Stimulated activated effector memory CD8-positive, alpha-beta T cell treated with anti-CD3 and anti-CD28 coated beads, Interleukin-12 subunit alpha, Interleukin-12 subunit beta, amount 100 ng/mL, for 72 hours (primary cell): ENCODE results near the gene KRT79.
A peak's percentile ranks its signal among the peaks of the same experiment; 100 is the strongest.

ENCODE experiments used
- ATAC-seq: fragments of 150-1000 bp; cut with Tn5 transposase; 2 replicates; pipeline ENCODE4 v1.10.0; 2021
- DNase-seq, 2 donors: peaks; one replicate each; pipeline ENCODE4 v3.0.0; 2021 to 2022; ENCODE audit warnings: low spot score in 2 of 2
- H3K27ac Mint-ChIP-seq: one replicate; pipeline ENCODE4 v1.8.0; 2022; ENCODE audit warnings: mild to moderate bottlenecking, mixed read lengths
- H3K36me3 Mint-ChIP-seq: one replicate; pipeline ENCODE4 v1.8.0; 2022; ENCODE audit warnings: mild to moderate bottlenecking, mixed read lengths
- H3K4me1 Mint-ChIP-seq: one replicate; pipeline ENCODE4 v1.8.0; 2022; ENCODE audit warnings: mixed read lengths
- H3K4me3 Mint-ChIP-seq: one replicate; pipeline ENCODE4 v1.8.0; 2022; ENCODE audit warnings: mild to moderate bottlenecking, mixed read lengths
- H3K9me3 Mint-ChIP-seq: one replicate; pipeline ENCODE4 v1.8.0; 2022; ENCODE audit warnings: mixed read lengths

The KRT79 gene

DNA sequence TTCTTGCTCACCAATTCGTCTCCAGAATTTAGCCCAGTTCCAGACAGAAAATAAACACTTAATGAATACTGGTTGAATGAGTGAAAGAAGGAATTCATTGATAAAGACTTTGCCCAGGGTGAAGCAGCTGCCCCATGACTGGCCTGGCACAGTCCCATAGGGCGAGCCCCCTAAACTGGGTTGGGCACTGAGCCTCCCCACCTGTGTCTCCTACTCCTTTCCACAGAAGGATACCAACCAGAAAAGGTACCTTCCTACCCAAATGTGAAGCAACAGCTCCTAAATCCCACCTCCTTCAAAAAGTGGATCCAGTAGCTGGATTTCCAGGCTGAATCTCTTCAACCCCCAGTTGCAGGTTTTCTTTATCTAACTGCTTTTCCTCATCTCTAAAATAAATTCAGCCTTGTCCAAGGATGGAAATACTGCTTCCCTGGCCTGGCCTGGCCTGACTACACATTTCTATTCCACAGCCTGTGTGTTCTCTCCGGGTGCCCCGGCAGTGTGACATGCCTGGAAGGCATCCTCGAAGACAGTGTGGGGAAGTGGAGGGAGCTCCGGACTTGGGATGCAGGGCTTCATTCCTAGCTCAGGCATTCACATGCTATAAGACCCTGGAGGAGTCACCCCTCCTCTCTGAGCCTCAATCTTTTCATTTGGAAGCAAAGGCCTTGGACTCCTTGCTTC is 45.8 kb downstream of the KRT79 start:
- Mint-ChIP-seq H3K4me1 (peaks cover 25% of the 10 kb centered on the region), H3K36me3 (no peaks in the 10 kb centered on the region), H3K27ac (no peak overlapping the region), H3K4me3 (no peak overlapping the region), H3K9me3 (peaks cover 3% of the 10 kb centered on the region)
- no peak for DNase-seq
- ATAC-seq, result no peak

DNA sequence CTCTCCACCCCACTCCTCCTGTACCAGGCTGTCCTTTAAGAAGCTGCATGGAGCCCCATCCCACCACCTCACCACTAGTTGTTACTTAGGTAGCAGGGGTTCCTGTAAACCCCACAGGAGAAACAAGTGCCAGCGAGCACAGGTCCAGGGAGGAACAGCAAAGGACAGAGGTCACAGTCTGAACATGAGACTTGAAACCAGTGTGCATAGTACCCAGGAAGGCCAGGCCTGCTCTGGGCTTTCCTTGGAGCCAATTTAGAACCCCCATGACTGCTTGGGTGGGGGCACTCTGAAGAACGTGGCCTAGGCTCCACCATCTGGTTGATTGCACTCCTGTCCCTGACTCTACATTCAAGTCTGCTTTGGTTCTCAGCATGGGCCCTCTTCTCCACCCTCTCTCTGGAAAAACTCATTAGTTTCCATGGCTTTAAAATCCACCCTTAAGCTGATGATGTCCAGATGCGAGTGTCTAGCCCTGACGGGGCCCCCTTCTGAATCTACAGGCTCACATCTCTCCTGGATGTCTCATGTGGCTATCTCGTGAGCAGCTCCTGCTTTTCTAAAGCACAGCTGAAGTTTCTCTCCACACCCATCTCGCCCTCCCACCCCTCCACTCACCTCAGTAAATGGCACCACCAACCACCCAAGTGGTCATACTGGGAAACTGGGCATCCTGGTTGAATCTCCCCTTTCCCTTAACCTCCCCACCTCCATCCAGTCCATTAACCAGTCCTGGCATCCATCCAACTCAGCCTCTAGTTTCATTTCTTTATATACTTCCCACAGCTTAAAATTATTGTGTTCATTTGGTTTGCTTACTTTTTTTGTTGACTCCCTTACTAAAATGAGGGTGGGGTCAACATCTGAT is 46.6 kb downstream of the KRT79 start:
- peaks cover 3% of the 10 kb centered on the region for H3K9me3 Mint-ChIP-seq

DNA sequence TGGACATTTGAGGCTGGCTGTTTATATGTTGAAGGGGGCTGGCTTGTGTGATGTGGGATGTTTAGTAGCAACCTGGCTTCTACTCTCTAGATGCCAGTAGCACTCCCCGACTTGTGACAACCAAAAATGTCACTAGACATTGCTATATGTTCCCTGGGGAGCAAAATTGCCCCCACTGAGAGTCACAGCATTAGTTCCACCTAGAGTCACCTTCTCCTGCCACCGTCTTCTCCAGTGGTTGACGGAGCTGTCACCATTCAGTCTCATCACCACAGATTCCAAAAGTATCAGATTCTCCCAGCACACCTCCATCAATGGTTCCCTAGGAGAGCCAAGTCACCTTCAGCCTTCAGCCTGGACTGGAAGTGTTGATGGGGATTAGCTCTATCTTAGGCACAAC is 49.2 kb downstream of the KRT79 start:
- no peak for ATAC-seq
- Mint-ChIP-seq H3K36me3 (no peaks in the 10 kb centered on the region), H3K4me1 (peaks cover 10% of the 10 kb centered on the region), H3K27ac (no peak overlapping the region), H3K4me3 (no peak overlapping the region), H3K9me3 (peaks cover 3% of the 10 kb centered on the region)
- no peak for DNase-seq

More for the DNA sequence above, 46.6 kb downstream of the KRT79 start:
- no peak for DNase-seq
- Mint-ChIP-seq H3K4me1 (peaks cover 25% of the 10 kb centered on the region), H3K36me3 (no peaks in the 10 kb centered on the region), H3K4me3 (no peak overlapping the region), H3K27ac (no peak overlapping the region)
- ATAC-seq, result peak; percentile 24

DNA sequence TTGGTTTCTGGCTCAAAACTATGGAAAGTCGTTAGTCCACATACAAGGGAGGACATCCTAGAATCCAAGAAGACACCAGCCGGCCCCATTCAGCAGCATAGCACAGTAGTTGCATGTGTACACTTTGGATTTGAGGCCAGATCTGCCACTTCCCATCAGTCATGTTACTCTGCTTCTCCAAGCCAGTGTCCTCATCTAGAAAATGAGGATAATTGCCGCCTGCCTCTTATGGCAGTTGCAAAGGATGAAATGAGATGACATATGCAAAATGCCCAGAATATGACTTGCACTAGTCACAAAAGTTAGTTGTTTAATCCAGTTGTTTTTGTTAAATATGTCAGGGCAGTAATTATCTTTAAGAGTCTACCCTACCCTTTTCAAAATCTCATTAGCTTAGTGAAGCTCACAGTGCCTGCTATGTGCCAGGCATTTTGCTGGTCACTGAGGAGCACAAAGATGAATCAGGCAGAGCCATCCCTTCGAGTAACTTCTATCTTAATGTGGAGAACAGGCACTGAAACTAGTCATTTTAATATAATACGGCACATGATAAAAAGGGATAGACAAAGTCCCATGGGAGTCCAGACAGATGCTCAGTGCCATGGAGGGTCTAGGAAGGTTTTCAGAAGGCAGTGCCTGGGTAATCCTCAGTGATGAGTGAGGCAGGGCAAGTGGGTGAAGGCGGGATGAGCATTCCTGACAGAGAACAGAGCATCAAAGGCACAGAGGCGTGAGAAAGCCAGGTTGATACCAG is 50.4 kb downstream of the KRT79 start:
- Mint-ChIP-seq H3K36me3 (no peaks in the 10 kb centered on the region), H3K4me3 (no peak overlapping the region), H3K9me3 (peaks cover 3% of the 10 kb centered on the region), H3K27ac (no peak overlapping the region), H3K4me1 (no peaks in the 10 kb centered on the region)
- DNase-seq, result no peak
- ATAC-seq, result no peak

DNA sequence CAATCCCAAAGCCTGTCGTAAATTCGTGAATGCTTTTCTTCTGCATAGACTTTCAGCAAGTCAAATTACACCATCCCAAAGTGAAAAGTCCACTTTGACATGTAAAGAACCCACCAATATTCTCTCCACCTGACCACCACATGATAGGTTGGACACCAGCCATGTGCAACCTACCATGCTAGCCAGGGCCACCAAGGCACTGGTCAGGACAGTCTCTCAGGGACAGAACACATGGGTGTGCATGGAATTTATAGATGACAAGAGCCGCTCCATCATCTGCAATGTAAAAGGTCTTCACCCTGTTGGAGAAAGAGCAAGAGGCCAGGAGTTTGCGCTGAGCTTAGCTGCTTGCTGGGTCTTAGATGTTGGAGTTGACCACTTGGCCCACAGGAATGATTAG is 51.6 kb downstream of the KRT79 start:
- Mint-ChIP-seq H3K27ac (no peak overlapping the region), H3K9me3 (peaks cover 3% of the 10 kb centered on the region), H3K36me3 (no peaks in the 10 kb centered on the region), H3K4me3 (no peak overlapping the region), H3K4me1 (no peaks in the 10 kb centered on the region)
- ATAC-seq, result no peak
- DNase-seq, result no peak

DNA sequence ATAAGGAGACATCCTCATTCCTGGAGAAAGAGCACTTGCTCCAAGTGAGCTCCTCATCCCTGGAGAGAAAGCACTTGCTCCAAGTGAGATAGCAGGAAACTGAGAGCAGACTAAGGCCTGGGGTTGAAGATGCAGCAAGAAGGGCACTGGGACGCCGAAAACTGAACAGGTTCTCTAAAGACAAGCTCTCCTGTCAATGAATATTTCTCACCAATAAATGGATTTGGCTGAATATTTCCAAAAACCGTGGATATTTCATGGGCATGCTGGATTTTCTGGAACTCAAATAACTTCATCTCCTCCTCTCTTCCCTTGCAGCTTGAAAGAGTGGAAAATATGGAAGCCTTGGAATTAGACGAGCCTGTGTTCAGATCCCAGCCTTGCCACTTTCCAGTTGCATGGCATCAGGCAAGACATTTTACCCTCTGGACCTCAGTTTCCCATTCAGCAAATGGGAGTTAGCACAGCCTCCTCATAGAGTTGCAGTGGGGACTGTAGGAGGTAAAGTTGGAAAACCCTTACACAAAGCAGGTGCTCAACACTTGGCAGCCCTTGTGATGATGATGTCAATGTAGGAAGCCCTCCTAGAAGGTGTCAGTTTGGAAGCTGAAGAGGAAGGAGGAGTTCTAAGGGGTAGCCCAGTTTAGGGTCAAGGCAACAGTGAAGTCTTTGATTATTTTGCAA is 52.6 kb downstream of the KRT79 start:
- DNase-seq (no peak), ATAC-seq (no peak)
- no peaks in the 10 kb centered on the region for H3K4me1 Mint-ChIP-seq
- no peaks in the 10 kb centered on the region for H3K36me3 Mint-ChIP-seq
- peaks cover 3% of the 10 kb centered on the region for H3K9me3 Mint-ChIP-seq
- no peak overlapping the region for H3K4me3 Mint-ChIP-seq
- no peak overlapping the region for H3K27ac Mint-ChIP-seq

DNA sequence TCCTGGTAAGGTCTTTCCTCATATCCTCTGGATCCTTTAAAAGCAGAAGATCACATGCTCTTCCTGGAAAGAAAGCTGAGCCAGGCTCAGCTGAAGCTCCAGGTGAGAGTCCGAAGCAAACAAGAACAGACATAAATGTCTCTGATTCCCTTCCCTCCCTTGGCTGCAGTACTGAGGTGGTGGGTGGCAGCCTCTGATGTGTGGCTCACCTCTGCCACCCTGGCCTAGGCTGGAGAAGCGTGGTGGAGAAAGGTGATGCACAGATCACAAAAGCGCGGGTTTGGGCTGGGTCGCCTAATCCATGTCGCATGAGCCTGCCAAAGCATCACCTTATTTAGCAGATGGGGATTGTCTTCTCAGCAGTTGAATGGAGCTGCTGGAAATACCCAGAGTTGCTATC is 54.2 kb downstream of the KRT79 start:
- Mint-ChIP-seq H3K9me3 (no peaks in the 10 kb centered on the region), H3K27ac (no peak overlapping the region), H3K4me1 (no peaks in the 10 kb centered on the region), H3K4me3 (no peak overlapping the region), H3K36me3 (no peaks in the 10 kb centered on the region)
- ATAC-seq (no peak), DNase-seq (no peak)

DNA sequence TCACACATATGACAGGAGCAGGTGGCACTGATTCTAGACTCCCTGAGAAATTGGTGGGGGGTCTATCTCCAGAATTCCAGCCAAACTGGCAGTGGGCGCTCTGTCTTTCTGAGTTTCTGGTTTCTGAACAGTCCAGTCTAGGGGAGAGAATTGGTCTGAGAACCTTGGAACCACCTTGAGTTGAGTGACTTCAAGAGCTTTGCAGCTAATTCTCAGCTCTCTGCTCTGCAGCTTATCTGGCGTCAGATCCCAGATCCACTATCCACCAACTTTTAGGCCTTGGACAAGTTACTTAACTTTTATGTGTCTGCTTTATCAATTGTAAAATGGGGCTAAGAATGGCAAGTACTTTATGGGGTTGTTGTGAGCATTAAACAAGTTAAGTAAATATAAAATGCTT is 55.3 kb downstream of the KRT79 start:
- H3K4me1 Mint-ChIP-seq, result no peaks in the 10 kb centered on the region
- H3K36me3 Mint-ChIP-seq, result no peaks in the 10 kb centered on the region
- no peaks in the 10 kb centered on the region for H3K9me3 Mint-ChIP-seq
- H3K4me3 Mint-ChIP-seq, result no peak overlapping the region
- H3K27ac Mint-ChIP-seq, result no peak overlapping the region
- ATAC-seq, result no peak
- DNase-seq, result no peak

DNA sequence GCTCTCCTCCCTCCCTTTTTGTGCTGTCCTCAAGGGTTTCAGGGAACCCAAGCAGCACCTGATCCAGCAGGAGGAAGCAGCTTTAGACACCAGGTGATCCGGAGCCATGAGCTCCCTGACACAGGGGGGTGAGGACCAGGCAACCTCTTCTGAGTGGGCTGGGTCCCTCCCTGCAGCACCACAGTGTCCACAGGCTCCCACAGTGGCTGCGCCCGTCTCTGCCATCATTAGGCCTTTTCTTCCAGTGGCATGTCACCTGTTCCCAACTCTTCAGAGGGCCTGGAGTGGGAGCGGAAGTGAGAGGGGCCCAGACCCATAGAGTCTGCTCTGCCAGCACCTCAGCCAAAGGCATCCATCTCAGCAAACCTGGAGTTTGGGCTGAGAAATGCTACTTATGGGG is 56.5 kb downstream of the KRT79 start:
- ATAC-seq (no peak), DNase-seq (no peak)
- Mint-ChIP-seq H3K4me1 (no peaks in the 10 kb centered on the region), H3K27ac (no peak overlapping the region), H3K4me3 (no peak overlapping the region), H3K36me3 (no peaks in the 10 kb centered on the region), H3K9me3 (no peaks in the 10 kb centered on the region)

DNA sequence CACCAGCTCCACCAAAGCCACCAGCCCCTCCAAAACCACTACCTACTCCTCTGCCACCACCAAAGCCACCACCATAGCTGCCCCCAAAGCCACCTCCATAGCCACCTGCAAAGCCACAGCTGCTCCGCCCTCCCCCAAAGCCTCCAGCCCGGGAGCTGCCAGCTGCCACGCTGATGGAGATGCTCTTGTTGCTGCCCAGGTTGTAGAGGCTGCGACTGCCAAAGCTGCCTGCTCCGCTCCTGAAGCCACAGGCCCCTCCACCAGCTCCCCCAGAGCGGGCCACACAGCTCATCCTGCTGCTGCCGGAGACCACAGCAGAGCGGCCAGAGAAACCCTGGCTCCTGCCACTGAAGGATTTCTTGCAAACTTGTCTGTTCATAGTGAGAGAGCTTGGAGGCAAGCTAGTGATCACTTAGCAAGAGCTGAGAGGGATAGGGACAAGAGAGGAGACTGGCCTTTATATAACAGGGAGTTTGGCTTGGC is 57.2 kb downstream of the KRT79 start, which contains the start of gene KRT76:
TSS of gene KRT76 (minus strand) at position 433 of the 483 bp plus-strand sequence. CDS start at position 379, 54 bp downstream.
- H3K36me3 Mint-ChIP-seq, result no peaks in the 10 kb centered on the region
- H3K4me1 Mint-ChIP-seq, result no peaks in the 10 kb centered on the region
- DNase-seq (no peak), ATAC-seq (no peak)
- no peak within 1 kb of the TSS for H3K4me3 Mint-ChIP-seq
- H3K9me3 Mint-ChIP-seq, result no peaks in the 10 kb centered on the region
- no peak within 1 kb of the TSS for H3K27ac Mint-ChIP-seq

DNA sequence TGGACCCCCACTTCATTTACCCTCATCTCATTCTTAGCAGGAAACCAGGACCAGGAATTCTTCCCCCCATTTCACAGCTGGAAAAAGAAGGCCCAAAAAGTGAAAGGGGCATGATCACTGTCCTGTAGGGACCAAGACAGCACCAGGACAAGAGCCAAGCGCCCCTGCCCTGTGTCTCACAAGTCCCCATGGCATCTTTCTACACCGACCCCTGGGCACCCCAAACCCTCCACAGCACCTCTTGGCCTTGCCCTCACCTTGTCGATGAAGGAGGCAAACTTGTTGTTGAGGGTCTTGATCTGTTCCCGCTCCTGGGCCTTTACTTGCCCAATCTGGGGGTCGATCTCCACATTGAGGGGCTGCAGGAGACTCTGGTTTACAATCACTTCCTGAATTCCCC is 57.7 kb downstream of the KRT79 start:
- ATAC-seq (no peak), DNase-seq (no peak)
- Mint-ChIP-seq H3K27ac (no peak overlapping the region), H3K9me3 (no peaks in the 10 kb centered on the region), H3K4me1 (no peaks in the 10 kb centered on the region), H3K4me3 (no peak overlapping the region), H3K36me3 (no peaks in the 10 kb centered on the region)

DNA sequence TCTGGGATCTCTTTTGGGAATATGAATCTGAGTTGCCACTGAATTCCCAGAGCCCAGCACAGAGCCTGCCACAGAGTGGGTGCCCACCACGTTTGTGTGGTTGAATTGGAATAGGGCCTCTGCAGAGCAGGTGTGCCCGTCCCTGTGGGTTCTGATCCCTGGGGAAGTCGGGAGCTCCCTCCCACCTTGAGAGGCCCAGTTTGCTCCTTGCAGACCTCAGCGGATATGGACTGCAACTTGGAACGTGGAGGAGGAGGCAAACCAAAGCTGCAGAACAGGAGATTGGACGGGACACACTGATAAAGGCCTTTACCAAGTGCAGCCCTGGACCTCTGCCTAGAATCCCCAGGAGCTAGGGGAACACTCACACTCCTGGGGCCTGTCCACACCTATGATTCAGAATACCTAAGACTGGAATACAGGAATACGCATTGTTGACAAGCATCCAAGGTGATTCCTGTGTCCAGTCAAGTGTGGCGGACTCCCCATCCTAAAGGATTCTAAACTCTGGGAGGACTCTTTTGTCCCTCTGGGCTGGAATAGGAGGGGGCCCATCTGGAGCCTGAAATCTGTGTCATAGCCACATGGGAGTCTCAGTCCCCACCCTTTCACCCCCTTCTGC is 59.4 kb downstream of the KRT79 start:
- no peak for DNase-seq
- H3K36me3 Mint-ChIP-seq, result no peaks in the 10 kb centered on the region
- H3K4me3 Mint-ChIP-seq, result no peak overlapping the region
- H3K27ac Mint-ChIP-seq, result no peak overlapping the region
- H3K4me1 Mint-ChIP-seq, result no peaks in the 10 kb centered on the region
- no peak for ATAC-seq
- H3K9me3 Mint-ChIP-seq, result no peaks in the 10 kb centered on the region

DNA sequence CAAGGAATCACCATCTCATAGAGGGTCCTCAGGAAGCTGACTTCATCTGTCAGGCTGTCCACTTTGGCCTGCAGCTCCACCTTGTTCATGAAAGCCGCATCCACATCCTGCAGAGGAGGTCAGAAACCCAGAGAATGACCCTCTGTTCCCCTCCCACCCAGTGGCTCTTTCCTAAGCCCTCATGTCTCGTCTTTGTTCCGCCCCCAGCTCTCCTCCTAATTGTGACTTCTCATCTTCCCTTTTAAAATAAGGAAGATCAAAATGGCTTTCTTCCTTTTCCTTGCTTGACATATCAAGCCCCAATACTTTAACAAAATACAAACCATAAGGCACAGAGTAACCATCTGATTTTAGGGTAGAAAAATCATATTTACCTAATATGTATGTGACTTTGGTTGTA is 61.3 kb downstream of the KRT79 start:
- H3K4me3 Mint-ChIP-seq, result no peak overlapping the region
- H3K9me3 Mint-ChIP-seq, result no peaks in the 10 kb centered on the region
- DNase-seq (no peak), ATAC-seq (no peak)
- H3K4me1 Mint-ChIP-seq, result no peaks in the 10 kb centered on the region
- H3K27ac Mint-ChIP-seq, result no peak overlapping the region
- H3K36me3 Mint-ChIP-seq, result no peaks in the 10 kb centered on the region

DNA sequence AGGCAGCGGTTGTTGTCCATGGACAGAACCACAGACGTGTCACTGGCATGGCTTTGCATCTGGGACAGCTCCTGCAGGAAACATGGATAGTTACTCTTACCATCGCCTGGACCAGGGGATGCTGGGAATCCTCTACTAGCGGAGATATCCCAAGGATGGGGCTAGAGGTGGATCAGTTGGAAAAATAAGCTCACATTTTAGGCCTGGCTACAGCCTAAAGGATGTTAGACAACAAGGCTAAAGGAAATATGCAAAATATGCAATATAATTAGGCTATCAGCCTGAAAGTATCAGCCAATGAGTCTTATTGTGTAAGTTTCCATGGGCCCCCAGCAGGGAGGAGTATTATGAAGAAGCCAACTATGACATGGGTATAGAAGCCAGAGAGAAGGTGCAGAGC is 61.9 kb downstream of the KRT79 start:
- no peak for ATAC-seq

DNA sequence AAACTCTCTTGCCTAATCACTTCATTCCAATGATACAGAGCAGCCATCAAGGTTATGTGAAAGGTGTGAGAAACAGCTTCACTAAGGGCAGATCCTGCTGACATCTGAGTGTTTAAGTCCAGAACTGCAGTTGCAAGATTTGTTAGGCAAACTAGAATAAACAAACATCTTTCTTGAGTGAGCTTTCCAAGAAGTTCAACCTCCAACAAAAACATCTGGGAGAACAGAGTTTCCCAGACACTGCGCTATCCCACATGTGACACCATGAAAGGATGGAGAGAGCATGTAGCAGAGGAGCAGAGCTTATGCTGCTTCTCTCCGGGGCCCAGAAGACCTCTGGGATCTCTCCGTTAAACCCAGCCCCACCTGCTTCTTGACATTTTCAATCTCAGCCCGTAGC is 62.6 kb downstream of the KRT79 start:
- Mint-ChIP-seq H3K9me3 (no peaks in the 10 kb centered on the region), H3K27ac (no peak overlapping the region), H3K4me3 (no peak overlapping the region), H3K4me1 (no peaks in the 10 kb centered on the region), H3K36me3 (no peaks in the 10 kb centered on the region)
- ATAC-seq (no peak), DNase-seq (no peak)

More for the DNA sequence above, 61.9 kb downstream of the KRT79 start:
- no peak overlapping the region for H3K4me3 Mint-ChIP-seq
- H3K36me3 Mint-ChIP-seq, result no peaks in the 10 kb centered on the region
- no peak for DNase-seq
- no peak overlapping the region for H3K27ac Mint-ChIP-seq
- H3K4me1 Mint-ChIP-seq, result no peaks in the 10 kb centered on the region
- no peaks in the 10 kb centered on the region for H3K9me3 Mint-ChIP-seq
